Heart left ventricle (tissue), 16 donors: Measurements from ENCODE around the gene RET. TPM values are rescaled to one million over a fixed set of nuclear protein-coding genes. Genes with fewer than 3 reads are reported as not detected.

Experiments
- ATAC-seq, 4 donors: fragments of 200-7000 bp; cut with Tn5 transposase; one replicate each; pipeline ENCODE4 v1.9.1; 2020 to 2022; ENCODE audit warnings: moderate library complexity in 4 of 4, mild to moderate bottlenecking in 3 of 4, moderate number of reproducible peaks in 1 of 4
- DNase-seq, 5 donors: peaks; one replicate each; pipeline ENCODE4 v3.0.0-alpha.2; 2020
- H3K27ac ChIP-seq, 12 donors: fragments of 200-600 bp; sonication (generic) in 4 of 12; one replicate each; pipeline versions ENCODE4 v1.5.0 to v1.8.0; 2016 to 2022; ENCODE audit warnings: mild to moderate bottlenecking in 2 of 12
- H3K27me3 ChIP-seq, 9 donors: fragments of 200-600 bp; sonication (generic) in 2 of 9; one replicate each; pipeline versions ENCODE4 v1.5.1 to v1.8.0; 2016 to 2022; ENCODE audit warnings: mild to moderate bottlenecking in 3 of 9
- H3K36me3 ChIP-seq, 9 donors: fragments of 200-600 bp; sonication (generic) in 2 of 9; one replicate each; pipeline versions ENCODE4 v1.5.0 to v1.8.0; 2018 to 2022; ENCODE audit warnings: mild to moderate bottlenecking in 2 of 9
- H3K4me1 ChIP-seq, 12 donors: fragments of 200-600 bp; sonication (generic) in 4 of 12; one replicate each; pipeline versions ENCODE4 v1.5.0 to v1.8.0; 2016 to 2022; ENCODE audit warnings: mild to moderate bottlenecking in 3 of 12
- H3K4me3 ChIP-seq, 12 donors: fragments of 200-600 bp; sonication (generic) in 4 of 12; one replicate each; pipeline versions ENCODE4 v1.5.0 to v1.8.0; 2017 to 2022; ENCODE audit warnings: mild to moderate bottlenecking in 9 of 12, moderate library complexity in 4 of 12
- H3K9me3 ChIP-seq, 12 donors: fragments of 200-600 bp; sonication (generic) in 4 of 12; one replicate each; pipeline versions ENCODE4 v1.5.0 to v1.8.0; 2016 to 2022; ENCODE audit warnings: mild to moderate bottlenecking in 1 of 12
- CTCF ChIP-seq, 12 donors: fragments of 200-600 bp; sonication (generic) in 4 of 12; IDR thresholded peaks; one replicate each; pipeline versions ENCODE4 v1.5.0 to v1.8.0; 2018 to 2022; ENCODE audit warnings: antibody characterized with exemption in 12 of 12, mild to moderate bottlenecking in 5 of 12
- POLR2A ChIP-seq, 2 donors: fragments of 450-650 bp; IDR thresholded peaks; one replicate each; pipeline ENCODE4 v1.6.1; 2017; ENCODE audit warnings: antibody characterized with exemption in 2 of 2, mild to moderate bottlenecking in 2 of 2, moderate library complexity in 2 of 2
- WGBS, 4 donors: extraction: QIAGEN DNeasy Blood & Tissue Kit in 2 of 4; methylation state at CpG; one replicate each; pipeline versions ENCODE4 v1.1.5 to v1.1.7; 2013 to 2018; 5-methylcytosine and 5-hydroxymethylcytosine counted together
- intact Hi-C, 10 donors: fragments of 100-400 bp; cut with DNase I; formaldehyde crosslinking; loops; one replicate each; pipeline versions ENCODE4 v1.11.1 to v1.14.2; 2022
- polyA plus RNA-seq, 2 donors: library from polyadenylated mRNA; stranded (reverse); fragments of 200-250 nt; gene quantifications; one replicate each; pipeline ENCODE4 v1.2.3, GENCODE V29; 2013
- total RNA-seq, 9 donors: library from RNA; depleted of rRNA in 2 of 9; stranded (reverse); fragments of >200 nt in 2 of 9; fragmentation: NEBNext Ultra II Directional in 3 of 9; extraction: Animal tissue kit (Norgen Biotek cat#: 25700) in 3 of 9; gene quantifications; one replicate each; pipeline versions ENCODE4 v1.1.0 to v1.2.4, GENCODE V29; 2016 to 2023
- donor health status: ischemic (EF 13 %, LVEDD 7.1; RV severe dilation, severe dysfunction).
- donor health status: healthy with polysubstance abuse.
- donor health status: DM: no; HTN: yes; CAD: no.
- donor health status: DM: no; HTN: no; CAD: no.
- donor health status: ischemic (EF 25% LVEDD 6.9; RV normal size, moderate dysfunction).
- donor health status: ischemic (EF 25% LVEDD 5.7; RV mildly dilated, moderate dysfunction).
- donor health status: healthy.
- donor health status: DM: yes; HTN: yes; CAD: no.
- donor health status: ischemic (EF 35%, LVEDD 5.7; RV mildly dilated, moderate dysfunction).
- donor health status: nonischemic (EF 11% LVEDD 7.7; RV severe dilation, severe dysfunction).
- donor health status: DM: yes; HTN: yes; CAD: no.
- donor health status: PGD.
- donor health status: ischemic (EF 29% LVEDD 5.4; RV normal size, mild dysfunction).
- donor health status: nonischemic (EF 23%, LVEDD 6.1; RV moderate dilation, normal function).

The RET gene
- total and polyA plus RNA-seq, 11 donors = 0.12 to 3.3 (median 0.66) TPM

- H3K27me3 ChIP-seq = peaks cover 12 to 97% (median 36%) of the 10 kb centered on the region in 9 donors
- 58 to 68% (median 60%) methylated on average over 11 to 14 of the region's 14 CpGs for WGBS, 4 donors
- H3K4me3 ChIP-seq = peak overlapping the region in 3 of 12 donors; percentile 40 to 60 (median 50)
- DNase-seq (no peak), ATAC-seq (peak in 1 of 4 donors; percentile 4)
- no peaks in the 10 kb centered on the region for H3K36me3 ChIP-seq
- H3K27ac ChIP-seq = no peak overlapping the region
- no peak for TF ChIP-seq POLR2A (IDR thresholded peaks at IDR 0.05)
- TF ChIP-seq CTCF (IDR thresholded peaks at IDR 0.05) = no peak
- peaks cover 0 to 22% (median 2%) of the 10 kb centered on the region in 12 donors for H3K4me1 ChIP-seq
- no peaks in the 10 kb centered on the region for H3K9me3 ChIP-seq
- intact Hi-C loops = loop anchor here in 1 of 10 donors (10.0 kb wide), 1 partner anchor 124 kb away; no protein-coding TSS in a partner anchor
These were observed 1.5 kb downstream of the RET start for GRCh38 chr10:43078175-43078985.

- TF ChIP-seq CTCF (IDR thresholded peaks at IDR 0.05) = peak; percentile 27 to 62 (median 48)
- no peak for TF ChIP-seq POLR2A (IDR thresholded peaks at IDR 0.05)
These were observed 2.1 kb downstream of the RET start for GRCh38 chr10:43078986-43079273.

GRCh38 chr10:43079856-43080255 lies 3.0 kb downstream of the RET start:
- Histone ChIP-seq H3K27ac (no peak overlapping the region), H3K27me3 (peaks cover 12 to 83% (median 26%) of the 10 kb centered on the region in 9 donors), H3K4me3 (no peak overlapping the region), H3K4me1 (peaks cover 0 to 22% (median 2%) of the 10 kb centered on the region in 12 donors), H3K9me3 (no peaks in the 10 kb centered on the region), H3K36me3 (no peaks in the 10 kb centered on the region)
- no peak for DNase-seq
- no peak for ATAC-seq
- TF ChIP-seq CTCF (IDR thresholded peaks at IDR 0.05) (no peak), POLR2A (IDR thresholded peaks at IDR 0.05) (no peak)
- 71 to 73% (median 72%) methylated on average over 3 of the region's 3 CpGs for whole genome bisulfite sequencing, 4 donors
- intact Hi-C loops = loop anchor here in 1 of 10 donors (10.0 kb wide), 1 partner anchor 125 kb away; no protein-coding TSS in a partner anchor

More at GRCh38 chr10:43078986-43079273, 2.1 kb downstream of the RET start:
- H3K27ac ChIP-seq = no peak overlapping the region
- WGBS, 4 donors = 11 to 18% (median 13%) methylated on average over 7 to 10 of the region's 10 CpGs
- intact Hi-C loops = loop anchor here in 1 of 10 donors (10.0 kb wide), 1 partner anchor 124 kb away; no protein-coding TSS in a partner anchor
- H3K27me3 ChIP-seq = peaks cover 12 to 92% (median 32%) of the 10 kb centered on the region in 9 donors
- H3K9me3 ChIP-seq = no peaks in the 10 kb centered on the region
- ATAC-seq = peak; percentile 34 to 49 (median 41)
- DNase-seq = peak in 2 of 5 donors; percentile 25 to 32
- no peaks in the 10 kb centered on the region for H3K36me3 ChIP-seq
- no peak overlapping the region for H3K4me3 ChIP-seq
- H3K4me1 ChIP-seq = peaks cover 0 to 22% (median 2%) of the 10 kb centered on the region in 12 donors

GRCh38 chr10:43082087-43082486 lies 5.2 kb downstream of the RET start:
- H3K9me3 ChIP-seq = no peaks in the 10 kb centered on the region
- intact Hi-C loops = no loop called here
- peaks cover 0 to 77% (median 8%) of the 10 kb centered on the region in 9 donors for H3K27me3 ChIP-seq
- ATAC-seq (no peak), DNase-seq (no peak)
- 92 to 100% (median 93%) methylated on average over 1 to 4 of the region's 4 CpGs; no CpG with 5 or more reads in 1 of the 4 donors for WGBS, 4 donors
- TF ChIP-seq POLR2A (IDR thresholded peaks at IDR 0.05) (no peak), CTCF (IDR thresholded peaks at IDR 0.05) (no peak)
- H3K4me3 ChIP-seq = no peak overlapping the region
- no peaks in the 10 kb centered on the region for H3K36me3 ChIP-seq
- H3K27ac ChIP-seq = no peak overlapping the region
- H3K4me1 ChIP-seq = peaks cover 0 to 9% (median 0%) of the 10 kb centered on the region in 12 donors
